ENCODE data around the gene SERPINA1.
"Not testable (repeated sequence)": the region's sequence is repeated elsewhere in the genome, so short reads cannot be mapped to it uniquely, and the experiment has no call there.

Gene SERPINA1

GRCh38 chr14:94372021-94372605 lies 16.3 kb downstream of the SERPINA1 start:
- in situ Hi-C loops (cut with MboI; ENCODE audit: low sequenced_read_pairs): no loop called here

GRCh38 chr14:94370524-94370910 lies 17.9 kb downstream of the SERPINA1 start:
- in situ Hi-C loops (cut with MboI; ENCODE audit: low sequenced_read_pairs): no loop called here

- in situ Hi-C loops (cut with MboI; ENCODE audit: low sequenced_read_pairs): not testable (repeated sequence)
Observed at GRCh38 chr14:94369766-94370523, 18.5 kb downstream of the SERPINA1 start.

GRCh38 chr14:94368956-94369355 lies 19.4 kb downstream of the SERPINA1 start:
- in situ Hi-C loops (cut with MboI; ENCODE audit: low sequenced_read_pairs): no loop called here

GRCh38 chr14:94368243-94368590 lies 20.2 kb downstream of the SERPINA1 start:
- in situ Hi-C loops (cut with MboI; ENCODE audit: low sequenced_read_pairs): no loop called here

- in situ Hi-C loops (cut with MboI; ENCODE audit: low sequenced_read_pairs): no loop called here
Observed at GRCh38 chr14:94367347-94368242, 20.8 kb downstream of the SERPINA1 start.

- in situ Hi-C loops (cut with MboI; ENCODE audit: low sequenced_read_pairs): no loop called here
Observed at GRCh38 chr14:94366146-94366915, 22.1 kb downstream of the SERPINA1 start, which contains the start of gene SERPINA2. TSS of gene SERPINA2 (minus strand) at chr14:94366698.

GRCh38 chr14:94365624-94366023 lies 22.8 kb downstream of the SERPINA1 start:
- in situ Hi-C loops (cut with MboI; ENCODE audit: low sequenced_read_pairs): no loop called here

- in situ Hi-C loops (cut with MboI; ENCODE audit: low sequenced_read_pairs): no loop called here
Observed at GRCh38 chr14:94364964-94365363, 23.4 kb downstream of the SERPINA1 start.

GRCh38 chr14:94364037-94364436 lies 24.4 kb downstream of the SERPINA1 start:
- in situ Hi-C loops (cut with MboI; ENCODE audit: low sequenced_read_pairs): no loop called here

- in situ Hi-C loops (cut with MboI; ENCODE audit: low sequenced_read_pairs): no loop called here
Observed at GRCh38 chr14:94363151-94363624, 25.2 kb downstream of the SERPINA1 start.

- in situ Hi-C loops (cut with MboI; ENCODE audit: low sequenced_read_pairs): no loop called here
Observed at GRCh38 chr14:94362614-94363133, 25.7 kb downstream of the SERPINA1 start.

- in situ Hi-C loops (cut with MboI; ENCODE audit: low sequenced_read_pairs): no loop called here
Observed at GRCh38 chr14:94361682-94362081, 26.7 kb downstream of the SERPINA1 start.

GRCh38 chr14:94360945-94361565 lies 27.3 kb downstream of the SERPINA1 start:
- in situ Hi-C loops (cut with MboI; ENCODE audit: low sequenced_read_pairs): no loop called here

- in situ Hi-C loops (cut with MboI; ENCODE audit: low sequenced_read_pairs): no loop called here
Observed at GRCh38 chr14:94357166-94357565, 31.2 kb downstream of the SERPINA1 start.

- in situ Hi-C loops (cut with MboI; ENCODE audit: low sequenced_read_pairs): no loop called here
Observed at GRCh38 chr14:94356379-94357056, 31.9 kb downstream of the SERPINA1 start.

- in situ Hi-C loops (cut with MboI; ENCODE audit: low sequenced_read_pairs): no loop called here
Observed at GRCh38 chr14:94355191-94355794, 33.1 kb downstream of the SERPINA1 start.

- in situ Hi-C loops (cut with MboI; ENCODE audit: low sequenced_read_pairs): no loop called here
Observed at GRCh38 chr14:94354638-94355185, 33.7 kb downstream of the SERPINA1 start.

- in situ Hi-C loops (cut with MboI; ENCODE audit: low sequenced_read_pairs): not testable (repeated sequence)
Observed at GRCh38 chr14:94354190-94354589, 34.2 kb downstream of the SERPINA1 start.

All from HL-60/S4 (cell line).